Natural killer cell (primary cell): ENCODE data around the gene PITX1. TPM values are rescaled to one million over a fixed set of nuclear protein-coding genes. Genes with fewer than 3 reads are reported as not detected.

Experiments used
- ATAC-seq, 3 donors: fragments of 150-1000 bp in 2 of 3; fragments of 200-7000 bp in 1 of 3; cut with Tn5 transposase; 1 replicate in 1 of 3; 2 replicates in 2 of 3; pipeline ENCODE4 v1.10.0; 2021; ENCODE audit warnings: mild to moderate bottlenecking in 2 of 3, moderate library complexity in 2 of 3
- DNase-seq, 2 donors: peaks; one replicate each; pipeline versions ENCODE4 v3.0.0 to v3.0.0-alpha.2; 2013 to 2021; ENCODE audit warnings: mixed read lengths in 1 of 2
- H3K27ac ChIP-seq: one replicate; pipeline ENCODE4 v1.5.1; 2013; ENCODE audit warnings: mild to moderate bottlenecking, low read length
- H3K27me3 ChIP-seq: one replicate; pipeline ENCODE4 v1.6.1; 2013; ENCODE audit warnings: low read length; ENCODE audit not compliant: control insufficient read depth, insufficient read depth
- H3K36me3 ChIP-seq: one replicate; pipeline ENCODE4 v1.6.1; 2013; ENCODE audit warnings: low read length; ENCODE audit not compliant: control insufficient read depth, insufficient read depth
- H3K4me1 ChIP-seq: one replicate; pipeline ENCODE4 v1.6.1; 2013; ENCODE audit warnings: low read length; ENCODE audit not compliant: control insufficient read depth, insufficient read depth
- H3K4me3 ChIP-seq: one replicate; pipeline ENCODE4 v1.5.1; 2013; ENCODE audit warnings: low read length
- H3K9me3 ChIP-seq: one replicate; pipeline ENCODE4 v1.6.1; 2013; ENCODE audit warnings: low read length; ENCODE audit not compliant: control insufficient read depth, insufficient read depth
- H3K27ac Mint-ChIP-seq, 2 donors: one replicate each; pipeline ENCODE4 v1.8.0; 2022; ENCODE audit warnings: mild to moderate bottlenecking in 2 of 2, mixed read lengths in 2 of 2, moderate library complexity in 1 of 2
- H3K27me3 Mint-ChIP-seq, 2 donors: one replicate each; pipeline ENCODE4 v1.8.0; 2022; ENCODE audit warnings: low read depth in 2 of 2, mixed read lengths in 2 of 2
- H3K36me3 Mint-ChIP-seq: one replicate; pipeline ENCODE4 v1.8.0; 2022; ENCODE audit warnings: mixed read lengths
- H3K4me1 Mint-ChIP-seq, 2 donors: one replicate each; pipeline ENCODE4 v1.8.0; 2022; ENCODE audit warnings: mixed read lengths in 2 of 2
- H3K4me3 Mint-ChIP-seq: one replicate; pipeline ENCODE4 v1.8.0; 2022; ENCODE audit warnings: mild to moderate bottlenecking, moderate library complexity, mixed read lengths
- H3K9me3 Mint-ChIP-seq, 2 donors: one replicate each; pipeline ENCODE4 v1.8.0; 2022; ENCODE audit warnings: mixed read lengths in 2 of 2
- CTCF ChIP-seq: fragments of 200-600 bp; IDR thresholded peaks from one replicate; pipeline ENCODE4 v1.8.0; 2022; ENCODE audit warnings: antibody characterized with exemption
- WGBS: methylation state at CpG from one replicate; pipeline ENCODE4 v1.1.7; 2013; ENCODE audit warnings: missing lambda C conversion rate; ENCODE audit not compliant: insufficient coverage; 5-methylcytosine and 5-hydroxymethylcytosine counted together
- intact Hi-C: fragments of 100-400 bp; cut with micrococcal nuclease; formaldehyde crosslinking; loops from one replicate; pipeline ENCODE4 v1.14.2; 2022
- total RNA-seq, 4 donors: library from RNA; stranded (reverse); fragments of 120-200 nt in 1 of 4; gene quantifications; one replicate each; pipeline versions ENCODE4 v1.2.3 to v1.2.4, GENCODE V29; 2013 to 2022

The PITX1 gene
- total RNA-seq, 3 donors from 2014 or later (not counting 1 experiment from before 2014, with no cell fraction given) = not detected

GRCh38 chr5:135048930-135049329 lies 14.9 kb upstream of the PITX1 start:
- 33% methylated on average over 1 of the region's 1 CpG for WGBS
- H3K36me3 Mint-ChIP-seq = no peaks in the 10 kb centered on the region
- no peaks in the 10 kb centered on the region for H3K9me3 ChIP-seq
- DNase-seq (no peak), ATAC-seq (no peak)
- no peaks in the 10 kb centered on the region for H3K36me3 ChIP-seq
- peaks cover 39 to 58% of the 10 kb centered on the region in 2 donors for H3K27me3 Mint-ChIP-seq
- no peak overlapping the region for H3K4me3 ChIP-seq
- H3K27ac Mint-ChIP-seq = no peak overlapping the region
- H3K27ac ChIP-seq = no peak overlapping the region
- no peaks in the 10 kb centered on the region for H3K4me1 Mint-ChIP-seq
- no peaks in the 10 kb centered on the region for H3K9me3 Mint-ChIP-seq
- peaks cover 8% of the 10 kb centered on the region for H3K27me3 ChIP-seq
- peaks cover 10% of the 10 kb centered on the region for H3K4me1 ChIP-seq
- intact Hi-C loops = no loop called here
- no peak for TF ChIP-seq CTCF
- no peak overlapping the region for H3K4me3 Mint-ChIP-seq

GRCh38 chr5:135048286-135048685 lies 14.3 kb upstream of the PITX1 start:
- ATAC-seq (no peak), DNase-seq (no peak)
- no peaks in the 10 kb centered on the region for H3K9me3 Mint-ChIP-seq
- H3K4me1 ChIP-seq = peaks cover 10% of the 10 kb centered on the region
- WGBS = 83% methylated on average over 2 of the region's 2 CpGs
- H3K27me3 Mint-ChIP-seq = peaks cover 40 to 59% of the 10 kb centered on the region in 2 donors
- intact Hi-C loops = no loop called here
- H3K4me3 Mint-ChIP-seq = no peak overlapping the region
- H3K27me3 ChIP-seq = peaks cover 8% of the 10 kb centered on the region
- TF ChIP-seq CTCF = no peak
- no peak overlapping the region for H3K27ac ChIP-seq
- H3K9me3 ChIP-seq = no peaks in the 10 kb centered on the region
- no peaks in the 10 kb centered on the region for H3K36me3 Mint-ChIP-seq
- H3K4me1 Mint-ChIP-seq = no peaks in the 10 kb centered on the region
- H3K27ac Mint-ChIP-seq = no peak overlapping the region
- H3K36me3 ChIP-seq = no peaks in the 10 kb centered on the region
- no peak overlapping the region for H3K4me3 ChIP-seq

GRCh38 chr5:135047347-135047695 lies 13.3 kb upstream of the PITX1 start:
- 63% methylated on average over 2 of the region's 2 CpGs for WGBS
- peaks cover 8% of the 10 kb centered on the region for H3K27me3 ChIP-seq
- Mint-ChIP-seq H3K9me3 (no peaks in the 10 kb centered on the region), H3K27me3 (peaks cover 43 to 59% of the 10 kb centered on the region in 2 donors), H3K36me3 (no peaks in the 10 kb centered on the region), H3K4me1 (no peaks in the 10 kb centered on the region), H3K27ac (no peak overlapping the region), H3K4me3 (no peak overlapping the region)
- peaks cover under 1% of the 10 kb centered on the region for H3K4me1 ChIP-seq
- intact Hi-C loops = no loop called here
- ATAC-seq (no peak), DNase-seq (no peak)
- H3K9me3 ChIP-seq = no peaks in the 10 kb centered on the region
- H3K4me3 ChIP-seq = no peak overlapping the region
- H3K36me3 ChIP-seq = no peaks in the 10 kb centered on the region
- TF ChIP-seq CTCF = no peak
- no peak overlapping the region for H3K27ac ChIP-seq

GRCh38 chr5:135046661-135047346 lies 12.8 kb upstream of the PITX1 start:
- peaks cover 44 to 59% of the 10 kb centered on the region in 2 donors for H3K27me3 Mint-ChIP-seq

More at GRCh38 chr5:135046661-135047346, 12.8 kb upstream of the PITX1 start:
- Mint-ChIP-seq H3K27ac (no peak overlapping the region), H3K9me3 (no peaks in the 10 kb centered on the region), H3K36me3 (no peaks in the 10 kb centered on the region), H3K4me3 (no peak overlapping the region), H3K4me1 (no peaks in the 10 kb centered on the region)
- no peak for ATAC-seq
- Histone ChIP-seq H3K9me3 (no peaks in the 10 kb centered on the region), H3K4me3 (no peak overlapping the region), H3K36me3 (no peaks in the 10 kb centered on the region), H3K4me1 (no peaks in the 10 kb centered on the region), H3K27me3 (peaks cover 6% of the 10 kb centered on the region), H3K27ac (no peak overlapping the region)
- intact Hi-C loops = no loop called here
- 75% methylated on average over 5 of the region's 5 CpGs for WGBS
- no peak for TF ChIP-seq CTCF
- no peak for DNase-seq
